B cell (primary cell): ENCODE data around the gene CTDNEP1. TPM values are rescaled to one million over a fixed set of nuclear protein-coding genes. Genes with fewer than 3 reads are reported as not detected.

Source experiments
- ATAC-seq: fragments of 200-7000 bp; cut with Tn5 transposase; one replicate; pipeline ENCODE4 v1.10.0; 2021; ENCODE audit warnings: low read depth, mild to moderate bottlenecking, moderate number of reproducible peaks, moderate library complexity
- CTCF ChIA-PET: fragments of 350-600 bp; sonication (Branson Sonifier 250); formaldehyde crosslinking; loops from one replicate; lab custom pipeline; 2021; ENCODE audit warnings: antibody characterized with exemption, inconsistent platforms; lab: Charles Lee
- POLR2A ChIA-PET: fragments of 350-600 bp; sonication (Branson Sonifier 250); formaldehyde crosslinking; loops from one replicate; lab custom pipeline; 2021; ENCODE audit warnings: antibody characterized with exemption; lab: Charles Lee
- DNase-seq: peaks from one replicate; pipeline ENCODE4 v3.0.0; 2013
- H2AFZ ChIP-seq: 2 replicates; pipeline ENCODE4 v1.6.1; 2012; ENCODE audit warnings: mild to moderate bottlenecking, low read depth, low read length; ENCODE audit not compliant: insufficient read depth, poor library complexity, severe bottlenecking
- H3K27ac ChIP-seq, 2 donors: 1 replicate in 1 of 2; 2 replicates in 1 of 2; pipeline ENCODE4 v1.5.1; 2012 to 2013; ENCODE audit warnings: low read length in 2 of 2, mild to moderate bottlenecking in 2 of 2, moderate library complexity in 1 of 2
- H3K27me3 ChIP-seq, 4 experiments: fragments of 200-600 bp in 1 of 4; sonication (generic) in 1 of 4; replicated peaks in 1 of 4; 1 replicate in 2 of 4; 2 replicates in 2 of 4; pipeline versions ENCODE4 v1.6.1 to v1.7.0; 2013 to 2016; ENCODE audit warnings: low read length in 3 of 4, mild to moderate bottlenecking in 2 of 4, mixed read lengths in 1 of 4, moderate library complexity in 1 of 4; ENCODE audit not compliant: insufficient read depth in 4 of 4, control insufficient read depth in 3 of 4; ENCODE audit errors: control extremely low read depth in 1 of 4
- H3K36me3 ChIP-seq, 2 experiments: replicated peaks in 1 of 2; 1 replicate in 1 of 2; 2 replicates in 1 of 2; pipeline versions ENCODE4 v1.6.1 to v1.7.1; 2013; ENCODE audit warnings: low read length in 1 of 2; ENCODE audit not compliant: insufficient read depth in 2 of 2, control insufficient read depth in 1 of 2; ENCODE audit errors: control extremely low read depth in 1 of 2, extremely low read depth in 1 of 2
- H3K4me1 ChIP-seq, 2 donors: fragments of 200-600 bp in 1 of 2; sonication (generic) in 1 of 2; 1 replicate in 1 of 2; 2 replicates in 1 of 2; pipeline versions ENCODE4 v1.5.1 to v1.6.1; 2013 to 2017; ENCODE audit warnings: low read length in 2 of 2; ENCODE audit not compliant: control insufficient read depth in 2 of 2, insufficient read depth in 2 of 2
- H3K4me2 ChIP-seq: replicated peaks from 2 replicates; pipeline ENCODE3; 2012; ENCODE audit warnings: mild to moderate bottlenecking, low read depth, low read length; ENCODE audit not compliant: poor library complexity, severe bottlenecking
- H3K4me3 ChIP-seq, 5 experiments: fragments of 200-600 bp in 1 of 5; sonication (generic) in 1 of 5; 1 replicate in 3 of 5; 2 replicates in 2 of 5; pipeline versions ENCODE4 v1.5.1 to v1.7.0; 2011 to 2016; ENCODE audit warnings: low read length in 4 of 5, mild to moderate bottlenecking in 4 of 5, low read depth in 2 of 5, control low read depth in 1 of 5, moderate library complexity in 1 of 5; ENCODE audit not compliant: insufficient read depth in 1 of 5; ENCODE audit errors: control extremely low read depth in 1 of 5, extremely low read depth in 1 of 5
- H3K79me2 ChIP-seq: fragments of 200-600 bp; sonication (generic); one replicate; pipeline ENCODE4 v1.6.0; 2016; ENCODE audit warnings: low read length; ENCODE audit not compliant: control insufficient read depth, insufficient read depth
- H3K9ac ChIP-seq: fragments of 200-600 bp; sonication (generic); 2 replicates; pipeline ENCODE4 v1.6.1; 2017; ENCODE audit warnings: mild to moderate bottlenecking, low read length, moderate library complexity
- H3K9me3 ChIP-seq, 3 donors: one replicate each; pipeline versions ENCODE4 v1.6.1 to v1.7.1; 2013; ENCODE audit warnings: low read length in 2 of 3; ENCODE audit not compliant: control insufficient read depth in 2 of 3, insufficient read depth in 1 of 3; ENCODE audit errors: control extremely low read depth in 1 of 3
- H4K20me1 ChIP-seq: 2 replicates; pipeline ENCODE4 v1.6.0; 2012; ENCODE audit warnings: mild to moderate bottlenecking, low read length; ENCODE audit not compliant: insufficient read depth, control insufficient read depth, poor library complexity, severe bottlenecking
- H3K27ac Mint-ChIP-seq: one replicate; pipeline ENCODE4 v1.8.0; 2021; ENCODE audit warnings: mixed read lengths
- H3K27me3 Mint-ChIP-seq: one replicate; pipeline ENCODE4 v1.8.0; 2021; ENCODE audit warnings: mixed read lengths
- H3K4me1 Mint-ChIP-seq: one replicate; pipeline ENCODE4 v1.8.0; 2021; ENCODE audit warnings: mixed read lengths
- H3K4me3 Mint-ChIP-seq: one replicate; pipeline ENCODE4 v1.8.0; 2021; ENCODE audit warnings: mixed read lengths
- H3K9me3 Mint-ChIP-seq: one replicate; pipeline ENCODE4 v1.8.0; 2022; ENCODE audit warnings: mixed read lengths; ENCODE audit not compliant: insufficient read depth
- CTCF ChIP-seq: fragments of 200-600 bp; IDR thresholded peaks from one replicate; pipeline ENCODE4 v1.8.0; 2022; ENCODE audit warnings: antibody characterized with exemption, mild to moderate bottlenecking
- EZH2 ChIP-seq: IDR thresholded peaks from 2 replicates; pipeline ENCODE4 v1.6.1; 2012; ENCODE audit warnings: borderline replicate concordance, low read depth, mild to moderate bottlenecking, moderate library complexity, low read length; ENCODE audit not compliant: insufficient read depth, poor library complexity, severe bottlenecking
- WGBS: methylation state at CpG from one replicate; pipeline ENCODE4 v1.1.5; 2013; ENCODE audit warnings: missing lambda C conversion rate; ENCODE audit not compliant: insufficient coverage; 5-methylcytosine and 5-hydroxymethylcytosine counted together
- intact Hi-C: fragments of 100-400 bp; cut with micrococcal nuclease; formaldehyde crosslinking; loops from one replicate; pipeline ENCODE4 v1.10.0; 2022
- polyA plus RNA-seq: library from polyadenylated mRNA; depleted of rRNA; stranded (reverse); fragments of >200 nt; gene quantifications from 2 replicates; pipeline ENCODE4 v1.2.3, GENCODE V29; 2012
- total RNA-seq, 2 donors: library from RNA; stranded (reverse); fragments of 120-200 nt in 1 of 2; gene quantifications; 1 replicate in 1 of 2; 2 replicates in 1 of 2; pipeline versions ENCODE4 v1.2.3 to v1.2.4, GENCODE V29; 2013 to 2022

CTDNEP1 gene
- total and polyA plus RNA-seq, 2 donors (not counting 1 experiment from before 2014, with no cell fraction given), result 125 to 162 TPM

- no peak overlapping the region for H3K27ac Mint-ChIP-seq
- TF ChIP-seq CTCF (no peak), EZH2 (no peak)
- no peak overlapping the region for H3K9ac ChIP-seq
- no peaks in the 10 kb centered on the region for H3K9me3 Mint-ChIP-seq
- peaks cover 18% of the 10 kb centered on the region for H3K4me1 Mint-ChIP-seq
- no peak overlapping the region for H3K4me2 ChIP-seq
- intact Hi-C loops, result no loop called here
- no peaks in the 10 kb centered on the region for H3K27me3 Mint-ChIP-seq
- H3K36me3 ChIP-seq, result peaks cover 0 to 58% of the 10 kb centered on the region in 2 experiments
- DNase-seq (no peak), ATAC-seq (no peak)
- H3K27me3 ChIP-seq, result no peaks in the 10 kb centered on the region
- no peak overlapping the region for H3K4me3 ChIP-seq
- POLR2A ChIA-PET, result no interaction called here
- peaks cover 6% of the 10 kb centered on the region for H4K20me1 ChIP-seq
- H3K4me1 ChIP-seq, result peaks cover 13 to 21% of the 10 kb centered on the region in 2 donors
- H3K27ac ChIP-seq, result no peak overlapping the region
- H3K79me2 ChIP-seq, result peaks cover 42% of the 10 kb centered on the region
- H2AFZ ChIP-seq, result no peak overlapping the region
- H3K4me3 Mint-ChIP-seq, result no peak overlapping the region
- CTCF ChIA-PET, result interaction anchor here (1.1 kb wide), 1 partner anchor 9 kb away, joined by 6 read pairs; the partner anchor contains the start of genes ACADVL and DLG4
- no peaks in the 10 kb centered on the region for H3K9me3 ChIP-seq
- 96% methylated on average over 9 of the region's 14 CpGs for WGBS
Observed at GRCh38 chr17:7228920-7229319, 22.6 kb downstream of the CTDNEP1 start.

- Histone ChIP-seq H3K4me2 (no peak overlapping the region), H4K20me1 (no peaks in the 10 kb centered on the region), H3K27ac (no peak overlapping the region), H3K4me1 (peaks cover 0 to 2% of the 10 kb centered on the region in 2 donors), H3K27me3 (no peaks in the 10 kb centered on the region), H2AFZ (no peak overlapping the region), H3K79me2 (peaks cover 23% of the 10 kb centered on the region), H3K9ac (no peak overlapping the region), H3K36me3 (peaks cover 0 to 77% of the 10 kb centered on the region in 2 experiments), H3K9me3 (no peaks in the 10 kb centered on the region), H3K4me3 (no peak overlapping the region)
- Mint-ChIP-seq H3K9me3 (no peaks in the 10 kb centered on the region), H3K27me3 (no peaks in the 10 kb centered on the region), H3K27ac (no peak overlapping the region), H3K4me3 (no peak overlapping the region), H3K4me1 (peaks cover 3% of the 10 kb centered on the region)
- intact Hi-C loops, result no loop called here
- no peak for DNase-seq
- no peak for ATAC-seq
- WGBS, result 98% methylated on average over 31 of the region's 31 CpGs
- TF ChIP-seq EZH2, result no peak
- TF ChIP-seq CTCF, result no peak
- ChIA-PET POLR2A (no interaction called here), CTCF (no interaction called here)
Observed at GRCh38 chr17:7226721-7227710, 24.5 kb downstream of the CTDNEP1 start.
